ENCODE measurements around the gene MAPK4. TPM values are rescaled to one million over a fixed set of nuclear protein-coding genes. Genes with fewer than 3 reads are reported as not detected.
A peak's percentile ranks its signal among the peaks of the same experiment; 100 is the strongest.

Gene MAPK4
- total RNA-seq, 1 donor from 2014 or later: 0.89 TPM

DNA sequence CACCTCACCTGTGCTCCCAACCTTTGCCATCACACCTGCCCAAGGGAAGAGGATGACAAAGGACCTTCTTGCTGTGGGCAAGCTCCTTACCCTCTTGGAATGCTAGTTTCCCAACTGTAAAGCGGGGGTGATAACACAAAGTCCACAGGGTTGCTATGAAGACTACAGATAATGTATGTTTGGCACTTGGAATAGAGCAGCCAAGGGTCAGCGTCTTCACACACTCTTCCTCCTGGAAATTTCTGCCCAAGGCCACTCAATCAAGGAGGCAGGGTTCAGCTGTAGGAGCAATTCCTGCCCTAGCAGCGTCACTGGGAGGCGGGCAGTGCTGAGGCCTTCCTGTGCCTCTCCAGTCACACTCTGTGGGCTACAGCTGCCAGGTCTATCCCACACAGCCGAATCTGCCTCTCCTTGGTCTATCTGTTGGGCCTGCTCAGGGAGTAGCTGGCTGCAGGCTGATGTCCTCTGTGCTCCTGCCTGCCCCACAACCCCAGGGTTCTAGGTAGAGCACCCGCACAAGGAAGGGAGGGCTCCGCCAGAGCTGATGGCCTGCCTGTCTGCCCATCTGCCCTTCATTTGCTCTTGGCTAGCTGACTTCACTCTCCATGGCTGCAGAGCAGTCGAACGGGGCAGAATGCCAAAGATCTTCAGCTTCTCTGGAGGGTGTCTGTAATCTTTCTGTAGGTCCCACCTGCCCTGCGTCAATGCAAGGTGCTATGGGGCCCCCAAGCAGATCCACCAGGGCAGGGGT, 168.0 kb downstream of the MAPK4 start:
- ATAC-seq (no peak), DNase-seq (ENCODE audit: low spot score) (no peak)
- intact Hi-C loops (cut with DNase I): no loop called here

GRCh38 chr18:50729376-50729775, 169.5 kb downstream of the MAPK4 start:
- ATAC-seq (no peak), DNase-seq (ENCODE audit: low spot score) (no peak)
- intact Hi-C loops (cut with DNase I): no loop called here

GRCh38 chr18:50729986-50730385, 170.1 kb downstream of the MAPK4 start:
- ATAC-seq (no peak), DNase-seq (ENCODE audit: low spot score) (no peak)
- intact Hi-C loops (cut with DNase I): no loop called here

DNA sequence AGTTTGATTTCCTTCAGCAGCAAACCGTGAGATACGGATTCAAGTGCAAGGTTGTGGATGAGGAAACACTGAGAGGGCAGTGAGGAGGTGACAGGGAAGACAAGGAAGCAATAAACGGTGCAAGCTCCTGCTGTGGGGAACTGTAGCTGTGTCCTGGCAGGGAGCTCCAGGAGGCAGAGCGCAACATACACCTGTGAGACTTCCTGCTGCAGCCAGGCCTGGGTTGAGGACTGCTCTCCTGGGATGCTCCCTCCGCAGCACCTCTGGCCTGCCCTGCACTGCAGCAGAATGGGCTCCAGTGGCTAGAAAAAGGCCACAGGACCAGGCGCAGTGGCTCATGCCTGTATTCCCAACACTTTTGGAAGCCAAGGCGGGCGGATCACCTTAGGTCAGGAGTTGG, 174.5 kb downstream of the MAPK4 start:
- intact Hi-C loops (cut with DNase I): no loop called here
- ATAC-seq (no peak), DNase-seq (ENCODE audit: low spot score) (no peak)

- no peak for ATAC-seq
- intact Hi-C loops (cut with DNase I): no loop called here
- no peak for DNase-seq (ENCODE audit: low spot score)
Measured at GRCh38 chr18:50734886-50735285, 175.0 kb downstream of the MAPK4 start.

- DNase-seq (ENCODE audit: low spot score) (no peak), ATAC-seq (no peak)
- intact Hi-C loops (cut with DNase I): no loop called here
Measured at GRCh38 chr18:50737127-50737526, 177.2 kb downstream of the MAPK4 start.

- ATAC-seq (no peak), DNase-seq (ENCODE audit: low spot score) (no peak)
- intact Hi-C loops (cut with DNase I): no loop called here
Measured at GRCh38 chr18:50738098-50738757, 178.3 kb downstream of the MAPK4 start.

DNA sequence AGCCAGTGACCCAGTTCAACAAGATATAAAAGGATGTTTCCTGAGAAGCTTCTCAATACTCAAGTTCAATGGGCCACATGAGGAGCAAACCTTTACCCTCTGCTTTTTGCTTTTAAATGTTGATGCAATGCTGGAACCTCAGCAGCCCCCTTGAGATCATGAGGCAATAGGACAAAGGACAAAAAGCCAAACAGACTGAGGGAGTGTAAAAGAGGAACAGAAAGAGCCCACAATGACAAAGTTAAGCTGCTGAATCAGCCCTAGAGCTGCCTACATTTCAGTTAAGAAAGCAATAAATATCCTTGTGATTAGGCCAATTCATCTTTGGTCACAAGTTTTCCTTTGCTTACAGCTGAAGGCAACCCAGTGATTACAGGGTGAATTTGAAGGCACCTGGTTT, 183.1 kb downstream of the MAPK4 start:
- ATAC-seq (no peak), DNase-seq (ENCODE audit: low spot score) (no peak)
- intact Hi-C loops (cut with DNase I): no loop called here

DNA sequence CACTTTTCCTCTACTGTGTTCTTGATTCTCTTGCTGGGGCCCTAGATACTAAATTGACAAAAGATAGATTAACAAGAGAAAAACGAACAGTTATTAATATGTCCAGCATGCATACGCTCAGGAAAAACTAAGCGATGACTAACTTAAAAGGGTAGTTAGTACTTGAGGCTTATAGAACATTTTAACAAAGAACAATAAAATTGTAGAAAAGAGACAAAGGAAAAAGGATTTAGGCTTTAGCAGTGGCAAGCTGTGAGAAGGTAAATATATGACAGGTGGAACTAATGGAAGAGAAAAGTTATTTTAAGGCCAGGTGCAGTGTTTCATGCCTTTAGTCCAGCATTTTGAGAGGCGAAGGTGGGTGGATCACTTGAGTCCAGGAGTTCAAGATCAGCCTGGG, 184.4 kb downstream of the MAPK4 start:
- DNase-seq (ENCODE audit: low spot score) (no peak), ATAC-seq (no peak)
- intact Hi-C loops (cut with DNase I): no loop called here

DNA sequence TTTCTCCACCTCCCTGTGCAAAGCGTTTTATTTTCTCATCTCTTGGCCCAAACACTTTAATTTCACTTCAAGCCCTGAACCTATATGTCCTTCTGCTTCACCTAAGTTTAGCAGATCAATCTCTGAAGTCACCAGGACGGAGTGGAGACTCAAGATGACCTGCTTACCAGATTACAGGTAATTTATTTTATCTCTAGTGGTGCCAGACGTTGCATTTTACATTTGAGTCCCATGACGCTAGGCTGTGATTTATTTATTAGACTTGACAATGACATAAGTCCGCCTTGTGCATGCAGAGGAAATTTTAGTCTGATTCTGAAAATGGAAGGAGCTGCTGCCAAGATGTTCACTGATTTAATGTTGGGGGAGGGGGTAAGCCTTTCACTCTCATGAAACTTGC, 186.1 kb downstream of the MAPK4 start:
- ATAC-seq: no peak
- no peak for DNase-seq (ENCODE audit: low spot score)
- intact Hi-C loops (cut with DNase I): no loop called here

- DNase-seq (ENCODE audit: low spot score) (no peak), ATAC-seq (no peak)
- intact Hi-C loops (cut with DNase I): no loop called here
Measured at GRCh38 chr18:50747849-50748242, 188.0 kb downstream of the MAPK4 start.

DNA sequence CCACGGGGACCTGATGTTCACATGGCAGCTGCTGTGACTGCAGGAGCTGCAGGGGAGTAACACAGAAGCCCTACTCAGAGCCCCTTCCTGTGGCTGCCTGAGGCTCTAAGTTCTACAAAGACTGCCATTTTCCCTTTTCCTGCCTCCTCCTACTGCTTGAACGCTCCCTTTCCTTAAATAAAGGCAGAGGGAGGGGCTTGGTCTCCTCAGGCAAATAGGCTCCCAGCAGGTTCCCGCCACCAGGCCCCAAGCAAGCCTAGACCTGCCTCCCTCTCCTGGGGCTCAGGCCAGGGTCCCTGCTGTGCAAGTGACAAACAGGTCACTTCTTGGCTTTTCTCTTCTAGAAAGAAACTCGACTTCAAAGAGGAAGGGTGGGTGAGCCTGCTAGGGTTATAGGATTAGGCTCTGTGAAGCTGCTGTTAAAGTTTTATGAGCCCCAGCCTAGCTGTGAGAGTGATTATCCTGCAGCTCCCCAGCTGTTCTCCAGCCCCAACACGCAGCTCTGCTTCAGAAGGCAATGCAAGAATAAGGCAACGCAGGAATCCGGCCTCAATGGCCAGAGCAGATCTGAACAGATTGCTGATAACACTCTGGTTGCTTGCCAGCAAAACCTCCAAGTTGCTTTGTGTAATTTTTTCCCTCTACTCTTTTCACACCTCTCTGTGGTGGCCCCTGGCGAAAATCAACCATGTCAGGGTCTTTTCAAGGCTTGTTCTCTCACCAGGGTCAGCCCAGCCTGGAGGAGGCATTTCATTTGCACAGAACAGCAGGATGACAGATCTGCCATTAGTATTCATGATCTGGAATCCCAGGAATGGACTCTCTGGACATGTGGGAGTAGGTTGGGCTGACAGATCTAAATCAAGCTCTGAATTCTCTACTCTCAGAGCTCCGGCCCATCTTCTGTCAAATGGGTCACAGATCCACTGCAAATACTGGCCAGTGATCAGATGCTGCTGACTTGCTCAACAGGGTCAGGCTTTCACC, 188.6 kb downstream of the MAPK4 start:
- ATAC-seq: no peak
- DNase-seq (ENCODE audit: low spot score): no peak
- intact Hi-C loops (cut with DNase I): no loop called here

GRCh38 chr18:50749421-50749820, 189.5 kb downstream of the MAPK4 start:
- intact Hi-C loops (cut with DNase I): no loop called here
- ATAC-seq (no peak), DNase-seq (ENCODE audit: low spot score) (no peak)

DNA sequence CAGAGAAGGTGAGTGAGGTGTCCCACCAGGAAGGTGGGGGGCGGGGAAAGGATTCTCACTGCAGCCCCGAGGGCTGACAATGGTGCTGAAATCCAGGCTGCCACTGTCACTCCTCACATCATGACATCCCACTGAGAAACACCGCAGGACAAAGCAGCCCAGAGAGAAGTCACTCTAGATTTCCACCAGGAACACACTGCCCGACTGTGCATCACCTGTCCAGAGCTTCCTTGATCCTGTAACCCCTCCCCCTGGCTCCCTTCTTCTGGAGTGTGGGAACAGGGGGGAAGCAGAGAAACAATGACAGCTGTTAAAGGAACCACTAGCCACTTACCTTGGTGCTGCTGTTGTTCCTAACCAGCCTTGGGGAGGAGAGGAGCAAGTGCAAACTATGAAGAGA, 190.1 kb downstream of the MAPK4 start:
- intact Hi-C loops (cut with DNase I): no loop called here
- no peak for DNase-seq (ENCODE audit: low spot score)
- no peak for ATAC-seq

GRCh38 chr18:50750546-50750945, 190.7 kb downstream of the MAPK4 start:
- ATAC-seq (peak; percentile 17), DNase-seq (ENCODE audit: low spot score) (no peak)
- intact Hi-C loops (cut with DNase I): no loop called here

DNA sequence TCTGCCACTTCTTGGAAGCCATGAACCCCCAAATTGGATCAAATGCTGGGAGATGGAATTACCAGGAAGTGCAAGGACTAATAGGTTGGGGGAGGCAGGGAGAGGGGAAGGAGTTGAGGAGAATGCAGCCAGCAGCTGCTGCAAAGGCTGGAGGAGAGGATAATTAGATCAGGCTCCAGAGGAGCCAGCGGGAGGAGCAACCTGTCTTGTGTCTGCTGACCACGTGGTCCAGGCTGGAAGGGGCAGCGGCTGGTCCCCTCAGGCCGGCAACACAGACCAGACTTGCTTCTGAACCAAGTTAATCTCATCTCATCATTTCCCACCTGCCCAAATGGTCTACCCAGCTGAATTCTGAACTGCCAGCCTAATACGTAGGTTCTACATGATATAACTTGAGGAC, 191.6 kb downstream of the MAPK4 start:
- intact Hi-C loops (cut with DNase I): no loop called here
- ATAC-seq (no peak), DNase-seq (ENCODE audit: low spot score) (no peak)

DNA sequence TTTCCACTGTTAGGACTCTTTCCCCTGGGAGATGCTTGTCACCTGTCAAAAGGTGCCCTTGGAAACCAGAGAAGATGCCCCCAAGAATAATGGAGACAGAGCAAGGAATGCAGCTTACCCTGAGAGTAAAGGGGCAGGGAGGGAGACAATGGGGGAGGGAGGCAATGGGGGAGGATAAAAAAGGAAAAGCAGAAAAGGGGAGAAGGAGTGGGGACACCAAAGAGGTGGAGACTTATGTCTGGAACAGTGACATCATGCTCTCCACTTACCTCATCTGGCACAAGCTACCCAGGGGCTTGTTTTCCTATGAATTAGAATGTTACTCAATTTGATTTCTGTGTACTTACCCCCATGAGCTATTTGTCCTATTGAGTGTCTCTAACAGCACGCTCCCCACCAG, 192.1 kb downstream of the MAPK4 start:
- intact Hi-C loops (cut with DNase I): no loop called here
- ATAC-seq: no peak
- DNase-seq (ENCODE audit: low spot score): no peak

GRCh38 chr18:50753311-50753710, 193.4 kb downstream of the MAPK4 start:
- ATAC-seq: no peak
- DNase-seq (ENCODE audit: low spot score): no peak
- intact Hi-C loops (cut with DNase I): no loop called here

- DNase-seq (ENCODE audit: low spot score): no peak
- ATAC-seq: no peak
- intact Hi-C loops (cut with DNase I): no loop called here
Measured at GRCh38 chr18:50754297-50754696, 194.4 kb downstream of the MAPK4 start.

GRCh38 chr18:50757358-50757757, 197.5 kb downstream of the MAPK4 start:
- DNase-seq (ENCODE audit: low spot score) (no peak), ATAC-seq (peak; percentile 44)
- intact Hi-C loops (cut with DNase I): no loop called here

All from sciatic nerve (tissue), 2 donors.